ENCODE measurements around the gene TRPM3.

TRPM3 gene

GRCh38 chr9:70881333-70881732 is 240.1 kb downstream of the TRPM3 start:
- DNase-seq: no peak

- no peak for DNase-seq
These were observed 240.9 kb downstream of the TRPM3 start for GRCh38 chr9:70880535-70880934.

GRCh38 chr9:70878576-70878975 is 242.8 kb downstream of the TRPM3 start:
- DNase-seq: no peak

- no peak for DNase-seq
These were observed 247.0 kb downstream of the TRPM3 start for GRCh38 chr9:70874451-70874850.

- DNase-seq: no peak
These were observed 247.9 kb downstream of the TRPM3 start for GRCh38 chr9:70873506-70873905.

- DNase-seq: no peak
These were observed 252.5 kb downstream of the TRPM3 start for GRCh38 chr9:70868661-70869652.

- DNase-seq: no peak
These were observed 253.4 kb downstream of the TRPM3 start for GRCh38 chr9:70868041-70868440.

- no peak for DNase-seq
These were observed 255.9 kb downstream of the TRPM3 start for GRCh38 chr9:70865471-70865870.

GRCh38 chr9:70861797-70862196 is 259.6 kb downstream of the TRPM3 start:
- DNase-seq: no peak

- DNase-seq: no peak
These were observed 260.0 kb downstream of the TRPM3 start for GRCh38 chr9:70861376-70861775.

GRCh38 chr9:70859694-70860093 is 261.7 kb downstream of the TRPM3 start:
- no peak for DNase-seq

GRCh38 chr9:70856411-70856810 is 265.0 kb downstream of the TRPM3 start:
- DNase-seq: no peak

- DNase-seq: no peak
These were observed 268.6 kb downstream of the TRPM3 start for GRCh38 chr9:70852711-70853240.

- DNase-seq: no peak
These were observed 281.2 kb downstream of the TRPM3 start for GRCh38 chr9:70840266-70840665.

GRCh38 chr9:70835323-70835722 is 286.1 kb downstream of the TRPM3 start:
- DNase-seq: no peak

- no peak for DNase-seq
These were observed 288.9 kb downstream of the TRPM3 start for GRCh38 chr9:70832492-70832891.

- no peak for DNase-seq
These were observed 290.8 kb downstream of the TRPM3 start for GRCh38 chr9:70830618-70831017.

- DNase-seq: no peak
These were observed 291.7 kb downstream of the TRPM3 start for GRCh38 chr9:70829591-70830265.

- no peak for DNase-seq
These were observed 294.9 kb downstream of the TRPM3 start for GRCh38 chr9:70826562-70826961.

GRCh38 chr9:70823284-70823683 is 298.1 kb downstream of the TRPM3 start:
- no peak for DNase-seq

- no peak for DNase-seq
These were observed 304.1 kb downstream of the TRPM3 start for GRCh38 chr9:70817311-70817710.

GRCh38 chr9:70816891-70817290 is 304.5 kb downstream of the TRPM3 start:
- no peak for DNase-seq

- no peak for DNase-seq
These were observed 305.1 kb downstream of the TRPM3 start for GRCh38 chr9:70816316-70816715.

- no peak for DNase-seq
These were observed 306.8 kb downstream of the TRPM3 start for GRCh38 chr9:70814597-70814996.
